RWPE2 (cell line): Measurements from ENCODE around the gene SCYGR1.
"Not testable (repeated sequence)": the region's sequence is repeated elsewhere in the genome, so short reads cannot be mapped to it uniquely, and the experiment has no call there.

ENCODE experiments used
- ATAC-seq: fragments of 200-7000 bp; cut with Tn5 transposase; 3 replicates; pipeline ENCODE4 v1.9.1; 2021; ENCODE audit warnings: low read depth
- DNase-seq: peaks from one replicate; pipeline ENCODE4 v3.0.0-alpha.2; 2020; ENCODE audit warnings: low spot score
- H3K27ac ChIP-seq: fragments of 450-650 bp; 2 replicates; pipeline ENCODE4 v1.5.1; 2017; ENCODE audit warnings: mild to moderate bottlenecking; ENCODE audit not compliant: poor library complexity, severe bottlenecking
- H3K27me3 ChIP-seq: fragments of 250-450 bp; sonication (Bioruptor Pico); 2 replicates; pipeline ENCODE4 v1.5.1; 2021; ENCODE audit warnings: mild to moderate bottlenecking, moderate library complexity; ENCODE audit not compliant: insufficient read depth, poor library complexity, severe bottlenecking
- H3K36me3 ChIP-seq: fragments of 250-450 bp; sonication (Bioruptor Pico); 2 replicates; pipeline ENCODE4 v1.5.1; 2020; ENCODE audit warnings: low read depth, mild to moderate bottlenecking, moderate library complexity
- H3K4me1 ChIP-seq: fragments of 250-450 bp; sonication (Bioruptor Pico); 2 replicates; pipeline ENCODE4 v1.5.1; 2021; ENCODE audit warnings: mild to moderate bottlenecking, moderate library complexity; ENCODE audit not compliant: insufficient read depth, poor library complexity, severe bottlenecking
- H3K4me3 ChIP-seq: fragments of 250-450 bp; sonication (Bioruptor Pico); 2 replicates; pipeline ENCODE4 v1.5.1; 2021; ENCODE audit warnings: mild to moderate bottlenecking, moderate library complexity; ENCODE audit not compliant: severe bottlenecking
- H3K9me3 ChIP-seq: fragments of 250-450 bp; sonication (Bioruptor Pico); 2 replicates; pipeline ENCODE4 v1.5.1; 2021; ENCODE audit warnings: mild to moderate bottlenecking, moderate library complexity; ENCODE audit not compliant: severe bottlenecking
- TF ChIP-seq, protein P1 (sequence below): fragments of 450-650 bp; IDR thresholded peaks from one replicate; pipeline ENCODE4 v1.5.1; 2017; ENCODE audit warnings: mild to moderate bottlenecking, moderate library complexity; ENCODE audit not compliant: poor library complexity, severe bottlenecking

The SCYGR1 gene

DNA sequence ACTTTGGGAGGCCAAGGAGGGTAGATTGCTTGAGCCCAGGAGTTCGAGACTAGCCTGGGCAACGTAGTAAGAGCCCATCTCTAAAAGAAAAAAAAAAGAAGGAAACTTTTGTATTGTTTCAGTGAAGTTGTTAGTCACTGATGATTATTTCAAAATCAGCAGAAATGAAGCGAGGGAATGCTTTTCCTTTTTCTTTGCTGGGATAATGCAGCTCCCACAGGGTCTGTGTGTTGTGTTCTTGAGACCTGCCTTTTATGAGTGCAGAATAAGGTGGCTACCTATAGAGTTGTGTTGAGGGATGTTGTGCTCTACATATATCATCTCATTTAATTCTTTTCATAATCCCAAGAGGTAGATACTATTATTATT, 20.3 kb downstream of the SCYGR1 start:
- no peaks in the 10 kb centered on the region for H3K36me3 ChIP-seq
- TF ChIP-seq, protein P1, sequence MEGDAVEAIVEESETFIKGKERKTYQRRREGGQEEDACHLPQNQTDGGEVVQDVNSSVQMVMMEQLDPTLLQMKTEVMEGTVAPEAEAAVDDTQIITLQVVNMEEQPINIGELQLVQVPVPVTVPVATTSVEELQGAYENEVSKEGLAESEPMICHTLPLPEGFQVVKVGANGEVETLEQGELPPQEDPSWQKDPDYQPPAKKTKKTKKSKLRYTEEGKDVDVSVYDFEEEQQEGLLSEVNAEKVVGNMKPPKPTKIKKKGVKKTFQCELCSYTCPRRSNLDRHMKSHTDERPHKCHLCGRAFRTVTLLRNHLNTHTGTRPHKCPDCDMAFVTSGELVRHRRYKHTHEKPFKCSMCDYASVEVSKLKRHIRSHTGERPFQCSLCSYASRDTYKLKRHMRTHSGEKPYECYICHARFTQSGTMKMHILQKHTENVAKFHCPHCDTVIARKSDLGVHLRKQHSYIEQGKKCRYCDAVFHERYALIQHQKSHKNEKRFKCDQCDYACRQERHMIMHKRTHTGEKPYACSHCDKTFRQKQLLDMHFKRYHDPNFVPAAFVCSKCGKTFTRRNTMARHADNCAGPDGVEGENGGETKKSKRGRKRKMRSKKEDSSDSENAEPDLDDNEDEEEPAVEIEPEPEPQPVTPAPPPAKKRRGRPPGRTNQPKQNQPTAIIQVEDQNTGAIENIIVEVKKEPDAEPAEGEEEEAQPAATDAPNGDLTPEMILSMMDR = no peak
- no peaks in the 10 kb centered on the region for H3K9me3 ChIP-seq
- DNase-seq = no peak
- no peak overlapping the region for H3K4me3 ChIP-seq
- no peaks in the 10 kb centered on the region for H3K27me3 ChIP-seq
- ATAC-seq = no peak
- peak overlapping the region; percentile 15 for H3K27ac ChIP-seq
- peaks cover 4% of the 10 kb centered on the region for H3K4me1 ChIP-seq

DNA sequence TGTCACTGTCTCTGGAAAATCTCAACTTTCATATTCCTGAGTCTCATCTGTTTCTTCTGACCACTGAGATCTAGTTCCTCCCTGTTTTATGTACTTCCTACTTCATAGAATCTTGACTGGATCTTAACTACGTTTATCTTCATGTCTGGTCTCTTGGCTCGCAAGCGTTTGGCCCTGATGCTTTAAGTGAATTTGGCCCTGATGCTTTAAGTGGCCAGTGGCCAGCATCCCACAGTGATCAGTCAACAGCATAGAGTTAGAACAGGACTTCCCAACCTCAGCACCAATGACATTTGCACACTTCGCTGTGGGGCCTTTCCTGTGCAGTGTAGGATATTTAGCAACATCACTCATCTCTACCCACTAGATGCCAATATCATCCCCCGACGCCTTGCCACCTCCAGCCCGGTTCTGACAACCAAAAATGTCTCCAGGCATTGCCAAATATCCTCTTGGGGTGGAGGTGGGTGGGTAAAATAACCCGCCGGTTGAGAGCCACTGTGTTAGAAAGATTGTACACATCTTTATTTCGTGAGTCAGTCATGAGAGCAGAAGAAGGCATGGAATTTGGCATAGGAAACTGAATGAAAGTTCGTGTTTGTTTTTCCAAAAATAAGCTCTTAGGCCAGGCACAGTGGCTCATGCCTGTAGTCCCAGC, 20.9 kb downstream of the SCYGR1 start:
- H3K27ac ChIP-seq = peak overlapping the region; percentile 15
- TF ChIP-seq, protein P1 = no peak
- H3K4me3 ChIP-seq = no peak overlapping the region
- H3K36me3 ChIP-seq = no peaks in the 10 kb centered on the region
- DNase-seq = no peak
- H3K9me3 ChIP-seq = no peaks in the 10 kb centered on the region
- peak; percentile 62 for ATAC-seq
- H3K27me3 ChIP-seq = no peaks in the 10 kb centered on the region
- peaks cover 4% of the 10 kb centered on the region for H3K4me1 ChIP-seq

DNA sequence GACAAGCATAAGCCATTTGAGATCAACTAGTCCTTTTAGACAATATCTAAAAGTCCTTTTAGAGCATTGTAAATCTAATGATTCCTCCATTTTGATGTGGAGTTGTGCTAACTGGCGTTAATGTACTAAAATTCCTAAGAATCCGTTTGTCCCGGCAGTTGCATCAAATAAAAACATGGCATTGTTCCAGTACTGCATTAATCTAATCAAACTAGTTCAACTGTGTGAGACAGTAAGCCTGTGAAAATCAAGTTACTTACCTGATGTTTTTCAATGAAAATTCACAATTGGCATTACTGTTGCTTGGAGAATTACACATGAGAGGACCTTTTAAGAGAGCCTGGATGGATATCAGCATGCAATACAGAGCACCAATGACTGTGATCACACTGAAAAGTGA, 21.9 kb downstream of the SCYGR1 start:
- ATAC-seq (no peak), DNase-seq (no peak)
- H3K4me3 ChIP-seq = no peak overlapping the region
- H3K27me3 ChIP-seq = no peaks in the 10 kb centered on the region
- H3K4me1 ChIP-seq = peaks cover 3% of the 10 kb centered on the region
- H3K9me3 ChIP-seq = no peaks in the 10 kb centered on the region
- TF ChIP-seq, protein P1 = no peak
- H3K27ac ChIP-seq = no peak overlapping the region
- H3K36me3 ChIP-seq = peaks cover 4% of the 10 kb centered on the region; the same call in 1 of the 2 replicates

DNA sequence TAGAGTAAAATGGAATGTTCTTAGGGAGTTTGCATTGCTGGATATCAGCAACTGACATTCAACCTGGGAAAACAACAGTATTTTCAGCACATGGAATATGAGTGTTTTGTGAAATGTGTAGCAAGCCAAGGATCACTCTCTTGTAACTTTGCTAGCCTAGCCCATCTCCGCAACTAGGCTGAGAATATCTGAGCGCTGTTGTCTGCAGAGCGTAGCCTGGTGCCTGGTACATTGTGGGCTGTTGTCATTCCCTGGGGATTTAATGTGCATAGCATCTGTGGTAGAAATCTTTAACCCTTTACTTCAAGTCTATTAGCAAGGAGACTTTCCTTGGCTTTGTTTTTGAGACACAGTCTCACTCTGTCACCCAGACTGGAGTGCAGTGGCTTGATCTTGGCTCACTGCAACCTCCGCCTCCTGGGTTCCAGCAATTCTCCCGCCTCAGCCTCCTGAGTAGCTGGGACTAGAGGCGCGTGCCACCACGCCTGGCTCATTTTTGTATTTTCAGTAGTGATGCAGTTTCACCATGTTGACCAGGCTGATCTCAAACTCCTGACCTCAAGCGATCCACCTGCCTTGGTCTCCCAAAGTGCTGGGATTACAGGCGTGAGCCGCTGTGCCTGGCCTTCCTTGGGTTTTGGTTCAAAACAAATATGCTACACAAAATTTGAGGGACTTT, 23.0 kb downstream of the SCYGR1 start:
- not testable (repeated sequence) for ATAC-seq, H3K4me1 ChIP-seq, H3K9me3 ChIP-seq, H3K36me3 ChIP-seq, H3K27ac ChIP-seq, H3K4me3 ChIP-seq, H3K27me3 ChIP-seq, DNase-seq

DNA sequence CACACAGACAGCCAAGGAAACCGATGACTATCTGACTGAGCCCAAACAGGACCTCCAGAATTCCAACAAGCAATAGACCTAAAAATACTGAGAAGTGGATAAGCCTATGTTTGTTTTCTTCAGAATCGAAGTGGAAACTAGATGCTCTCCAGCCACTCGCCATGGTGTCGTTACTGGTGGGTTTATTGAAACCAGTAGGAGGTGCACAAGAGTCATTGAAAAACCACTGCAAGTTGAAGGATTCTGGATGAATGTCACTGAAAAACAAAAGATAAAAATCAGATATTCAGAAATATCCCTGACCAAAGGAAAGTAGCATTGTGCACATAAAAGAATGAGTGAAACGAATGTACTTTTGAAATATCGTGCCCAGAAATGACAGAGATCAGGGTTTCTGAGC, 24.0 kb downstream of the SCYGR1 start:
- no peak for ATAC-seq

More for the DNA sequence above, 24.0 kb downstream of the SCYGR1 start:
- Histone ChIP-seq H3K27me3 (no peaks in the 10 kb centered on the region), H3K4me1 (no peaks in the 10 kb centered on the region), H3K36me3 (peaks cover 13% of the 10 kb centered on the region; the same call in 1 of the 2 replicates), H3K4me3 (no peak overlapping the region), H3K27ac (no peak overlapping the region), H3K9me3 (no peaks in the 10 kb centered on the region)
- TF ChIP-seq, protein P1 = peak; percentile 5
- no peak for DNase-seq
